H9 (cell line): ENCODE data around the gene VASH2. TPM values are rescaled to one million over a fixed set of nuclear protein-coding genes. Genes with fewer than 3 reads are reported as not detected.

Source experiments
- DNase-seq: peaks from one replicate; pipeline ENCODE4 v3.0.0-alpha.2; 2017
- H2AFZ ChIP-seq: one replicate; pipeline ENCODE4 v1.6.1; 2013; ENCODE audit warnings: mild to moderate bottlenecking, low read length, control low read depth, moderate library complexity
- H2AK5ac ChIP-seq: 2 replicates; pipeline ENCODE4 v1.6.1; 2013; ENCODE audit warnings: low read length, control low read depth, mixed read lengths; ENCODE audit not compliant: insufficient read length
- H2BK120ac ChIP-seq: one replicate; pipeline ENCODE4 v1.6.1; 2013; ENCODE audit warnings: low read depth, mild to moderate bottlenecking, low read length, control low read depth, inconsistent platforms; ENCODE audit not compliant: poor library complexity, severe bottlenecking
- H2BK12ac ChIP-seq: 2 replicates; pipeline ENCODE4 v1.6.1; 2013; ENCODE audit warnings: low read length, control low read depth, mixed read lengths, low read depth; ENCODE audit not compliant: insufficient read length
- H2BK15ac ChIP-seq: 2 replicates; pipeline ENCODE4 v1.6.1; 2013; ENCODE audit warnings: low read depth, low read length, control low read depth
- H2BK20ac ChIP-seq: one replicate; pipeline ENCODE4 v1.6.1; 2013; ENCODE audit warnings: low read depth, mild to moderate bottlenecking, low read length, control low read depth, inconsistent platforms; ENCODE audit not compliant: poor library complexity, severe bottlenecking
- H2BK5ac ChIP-seq: 2 replicates; pipeline ENCODE4 v1.6.1; 2013; ENCODE audit warnings: low read length, control low read depth, mixed read lengths; ENCODE audit not compliant: insufficient read length
- H3K14ac ChIP-seq: 2 replicates; pipeline ENCODE4 v1.6.1; 2013; ENCODE audit warnings: low read length, control low read depth; ENCODE audit not compliant: insufficient read depth
- H3K18ac ChIP-seq: 2 replicates; pipeline ENCODE4 v1.6.1; 2013; ENCODE audit warnings: low read depth, mild to moderate bottlenecking, mixed read lengths, low read length, control low read depth; ENCODE audit not compliant: insufficient read length
- H3K23ac ChIP-seq: 2 replicates; pipeline ENCODE4 v1.6.1; 2013; ENCODE audit warnings: low read length, control low read depth, mixed read lengths, low read depth; ENCODE audit not compliant: insufficient read length
- H3K23me2 ChIP-seq: 2 replicates; pipeline ENCODE4 v1.6.1; 2013; ENCODE audit warnings: low read depth, mild to moderate bottlenecking, mixed read lengths, low read length, control low read depth; ENCODE audit not compliant: insufficient read length, poor library complexity, severe bottlenecking
- H3K27ac ChIP-seq: 2 replicates; pipeline ENCODE4 v1.5.1; 2013; ENCODE audit warnings: low read length, control low read depth, mixed read lengths, low read depth; ENCODE audit not compliant: insufficient read length
- H3K27me3 ChIP-seq: 2 replicates; pipeline ENCODE4 v1.6.1; 2013; ENCODE audit warnings: low read length, control low read depth, inconsistent platforms; ENCODE audit not compliant: insufficient read depth
- H3K4ac ChIP-seq: 2 replicates; pipeline ENCODE4 v1.6.1; 2013; ENCODE audit warnings: low read depth, mild to moderate bottlenecking, control low read depth, inconsistent platforms, low read length, moderate library complexity
- H3K4me1 ChIP-seq: 2 replicates; pipeline ENCODE4 v1.6.1; 2013; ENCODE audit warnings: low read length, control low read depth, inconsistent platforms; ENCODE audit not compliant: insufficient read depth
- H3K4me2 ChIP-seq: 2 replicates; pipeline ENCODE4 v1.6.1; 2013; ENCODE audit warnings: low read length, control low read depth, mixed read lengths; ENCODE audit not compliant: insufficient read length, insufficient read depth
- H3K56ac ChIP-seq: 2 replicates; pipeline ENCODE4 v1.6.1; 2013; ENCODE audit warnings: low read depth, mild to moderate bottlenecking, mixed read lengths, low read length, control low read depth; ENCODE audit not compliant: insufficient read length
- H3K79me1 ChIP-seq: 2 replicates; pipeline ENCODE4 v1.6.1; 2013; ENCODE audit warnings: low read depth, mild to moderate bottlenecking, moderate library complexity, low read length, control low read depth, inconsistent platforms; ENCODE audit not compliant: insufficient read depth, poor library complexity, severe bottlenecking
- H3K79me2 ChIP-seq: 2 replicates; pipeline ENCODE4 v1.6.1; 2013; ENCODE audit warnings: low read length, control low read depth, inconsistent platforms; ENCODE audit not compliant: insufficient read depth
- H3K9ac ChIP-seq: 2 replicates; pipeline ENCODE4 v1.6.1; 2013; ENCODE audit warnings: low read length, control low read depth, mixed read lengths; ENCODE audit not compliant: insufficient read length; ENCODE audit errors: extremely low read depth
- H3K9me3 ChIP-seq: one replicate; pipeline ENCODE4 v1.6.1; 2013; ENCODE audit warnings: low read depth, low read length, inconsistent platforms; ENCODE audit not compliant: control insufficient read depth
- H3T11ph ChIP-seq: one replicate; pipeline ENCODE4 v1.6.1; 2013; ENCODE audit warnings: mild to moderate bottlenecking, low read length, control low read depth, inconsistent platforms
- H4K20me1 ChIP-seq: one replicate; pipeline ENCODE4 v1.6.1; 2013; ENCODE audit not compliant: control insufficient read depth, insufficient read length, insufficient read depth
- H4K5ac ChIP-seq: 2 replicates; pipeline ENCODE4 v1.6.1; 2013; ENCODE audit warnings: low read depth, mild to moderate bottlenecking, mixed read lengths, low read length, control low read depth; ENCODE audit not compliant: insufficient read length
- H4K8ac ChIP-seq: replicated peaks from 2 replicates; pipeline ENCODE4 v1.6.1; 2013; ENCODE audit warnings: low read length, control low read depth, mixed read lengths, low read depth; ENCODE audit not compliant: insufficient read length
- H4K91ac ChIP-seq: 2 replicates; pipeline ENCODE4 v1.6.1; 2013; ENCODE audit warnings: low read depth, mild to moderate bottlenecking, moderate library complexity, mixed read lengths, low read length, control low read depth; ENCODE audit not compliant: insufficient read length
- H3K27ac Mint-ChIP-seq, 3 experiments: 2 replicates in 2 of 3; 3 replicates in 1 of 3; pipeline ENCODE4 v1.8.0; 2020 to 2021; ENCODE audit warnings: mixed read lengths in 3 of 3, mild to moderate bottlenecking in 1 of 3, moderate library complexity in 1 of 3
- H3K27me3 Mint-ChIP-seq: 2 replicates; pipeline ENCODE4 v1.8.0; 2021; ENCODE audit warnings: low read depth, mild to moderate bottlenecking, moderate library complexity, mixed read lengths
- H3K36me3 Mint-ChIP-seq, 3 experiments: 2 replicates in 2 of 3; 3 replicates in 1 of 3; pipeline ENCODE4 v1.8.0; 2020 to 2021; ENCODE audit warnings: low read depth in 3 of 3, mixed read lengths in 3 of 3; ENCODE audit not compliant: insufficient read depth in 1 of 3
- H3K4me1 Mint-ChIP-seq, 2 experiments: 2 replicates each; pipeline ENCODE4 v1.8.0; 2020; ENCODE audit warnings: mixed read lengths in 2 of 2
- H3K4me3 Mint-ChIP-seq, 2 experiments: 2 replicates in 1 of 2; 3 replicates in 1 of 2; pipeline ENCODE4 v1.8.0; 2020 to 2021; ENCODE audit warnings: mild to moderate bottlenecking in 2 of 2, mixed read lengths in 2 of 2, moderate library complexity in 1 of 2
- H3K9me3 Mint-ChIP-seq, 2 experiments: 2 replicates in 1 of 2; 3 replicates in 1 of 2; pipeline ENCODE4 v1.8.0; 2020; ENCODE audit warnings: mild to moderate bottlenecking in 2 of 2, mixed read lengths in 2 of 2, moderate library complexity in 1 of 2
- WGBS: extraction: QIAGEN DNeasy Blood & Tissue Kit; methylation state at CpG from one replicate; pipeline ENCODE4 v1.1.7; 2013; ENCODE audit warnings: missing lambda C conversion rate, low lambda C conversion rate, mixed read lengths; ENCODE audit not compliant: insufficient read length; ENCODE audit errors: extremely low coverage; 5-methylcytosine and 5-hydroxymethylcytosine counted together
- total RNA-seq: library from RNA; stranded (reverse); gene quantifications from 2 replicates; pipeline ENCODE4 v1.2.1, GENCODE V29; 2021
- TF ChIP-seq, protein P1 (sequence below): fragments of 200-600 bp; sonication (generic); conservative IDR thresholded peaks from 3 replicates; pipeline ENCODE4 v1.8.0; 2021; ENCODE audit warnings: antibody characterized with exemption, mild to moderate bottlenecking

Gene VASH2
- total RNA-seq, 1 experiment from 2014 or later = 76.1 TPM

GRCh38 chr1:212901290-212901689, 49.1 kb upstream of the VASH2 start:
- H4K5ac ChIP-seq = no peak overlapping the region
- Mint-ChIP-seq H3K27ac (no peak overlapping the region; a peak in 1 of 7 replicates), H3K27me3 (no peaks in the 10 kb centered on the region), H3K4me3 (no peak overlapping the region), H3K9me3 (peaks cover 53 to 65% of the 10 kb centered on the region in 2 experiments), H3K4me1 (peaks cover 24 to 40% of the 10 kb centered on the region in 2 experiments), H3K36me3 (peaks cover 69 to 93% (median 89%) of the 10 kb centered on the region in 3 experiments)
- H3K23ac ChIP-seq = no peak overlapping the region
- H3K4me1 ChIP-seq = peaks cover 4% of the 10 kb centered on the region; the same call in 1 of the 2 replicates
- H4K91ac ChIP-seq = no peak overlapping the region
- peaks cover 11% of the 10 kb centered on the region; the same call in 1 of the 2 replicates for H3K79me2 ChIP-seq
- no peak overlapping the region for H2AFZ ChIP-seq
- H3K27ac ChIP-seq = no peak overlapping the region
- DNase-seq = no peak
- no peak overlapping the region for H2AK5ac ChIP-seq
- no CpG with 5 or more reads among the region's 2 CpGs for WGBS
- H2BK120ac ChIP-seq = no peak overlapping the region
- no peaks in the 10 kb centered on the region for H3K27me3 ChIP-seq
- no peaks in the 10 kb centered on the region for H3K9me3 ChIP-seq
- H2BK15ac ChIP-seq = no peak overlapping the region
- H2BK5ac ChIP-seq = no peak overlapping the region
- no peaks in the 10 kb centered on the region for H3K23me2 ChIP-seq
- H3K4ac ChIP-seq = no peak overlapping the region
- no peak overlapping the region for H3T11ph ChIP-seq
- H3K9ac ChIP-seq = no peak overlapping the region
- H4K20me1 ChIP-seq = no peaks in the 10 kb centered on the region
- no peak overlapping the region for H3K14ac ChIP-seq
- H2BK12ac ChIP-seq = no peak overlapping the region
- no peak overlapping the region for H4K8ac ChIP-seq
- no peak overlapping the region for H3K4me2 ChIP-seq
- H3K56ac ChIP-seq = no peak overlapping the region
- no peak overlapping the region for H2BK20ac ChIP-seq
- no peaks in the 10 kb centered on the region for H3K79me1 ChIP-seq
- TF ChIP-seq, protein P1, sequence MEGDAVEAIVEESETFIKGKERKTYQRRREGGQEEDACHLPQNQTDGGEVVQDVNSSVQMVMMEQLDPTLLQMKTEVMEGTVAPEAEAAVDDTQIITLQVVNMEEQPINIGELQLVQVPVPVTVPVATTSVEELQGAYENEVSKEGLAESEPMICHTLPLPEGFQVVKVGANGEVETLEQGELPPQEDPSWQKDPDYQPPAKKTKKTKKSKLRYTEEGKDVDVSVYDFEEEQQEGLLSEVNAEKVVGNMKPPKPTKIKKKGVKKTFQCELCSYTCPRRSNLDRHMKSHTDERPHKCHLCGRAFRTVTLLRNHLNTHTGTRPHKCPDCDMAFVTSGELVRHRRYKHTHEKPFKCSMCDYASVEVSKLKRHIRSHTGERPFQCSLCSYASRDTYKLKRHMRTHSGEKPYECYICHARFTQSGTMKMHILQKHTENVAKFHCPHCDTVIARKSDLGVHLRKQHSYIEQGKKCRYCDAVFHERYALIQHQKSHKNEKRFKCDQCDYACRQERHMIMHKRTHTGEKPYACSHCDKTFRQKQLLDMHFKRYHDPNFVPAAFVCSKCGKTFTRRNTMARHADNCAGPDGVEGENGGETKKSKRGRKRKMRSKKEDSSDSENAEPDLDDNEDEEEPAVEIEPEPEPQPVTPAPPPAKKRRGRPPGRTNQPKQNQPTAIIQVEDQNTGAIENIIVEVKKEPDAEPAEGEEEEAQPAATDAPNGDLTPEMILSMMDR = no peak
- no peak overlapping the region for H3K18ac ChIP-seq
